H1 (cell line): ENCODE data around the gene EFEMP1. TPM values are rescaled to one million over a fixed set of nuclear protein-coding genes. Genes with fewer than 3 reads are reported as not detected.

Experiments
- CBX5 ChIP-seq: fragments of 300-800, 300-1000 bp; sonication (generic); IDR thresholded peaks from 2 replicates; pipeline ENCODE4 v1.7.1; 2016; ENCODE audit warnings: antibody characterized with exemption, low read length, low read depth
- POU5F1 ChIP-seq: IDR thresholded peaks from 2 replicates; pipeline ENCODE4 v1.6.1; 2011; ENCODE audit warnings: low read depth, mild to moderate bottlenecking, low read length, moderate library complexity
- SIX5 ChIP-seq: IDR thresholded peaks from 2 replicates; pipeline ENCODE4 v1.6.1; 2011; ENCODE audit warnings: mild to moderate bottlenecking, low read depth, low read length
- polyA plus RNA-seq, 7 experiments: library from polyadenylated mRNA; depleted of rRNA in 3 of 7; stranded (reverse) in 5 of 7; unstranded in 2 of 7; fragments of >200 nt in 5 of 7; fragments of 200-250 nt in 2 of 7; gene quantifications; 1 replicate in 5 of 7; 2 replicates in 1 of 7; 4 replicates in 1 of 7; pipeline versions ENCODE4 v1.2.1 to v1.2.3, GENCODE V29; 2011 to 2013; ENCODE audit warnings: missing spikeins in 2 of 7, mixed read lengths in 2 of 7
- total RNA-seq: library from RNA; stranded (reverse); fragmentation: NEBNext Ultra II Directional; extraction: Animal tissue kit (Norgen Biotek cat#: 25700); gene quantifications from 2 replicates; pipeline ENCODE4 v1.2.1, GENCODE V29; 2021

EFEMP1 gene
- total and polyA plus RNA-seq, 2 of the 8 experiments (the other 6 are each of a cell fraction or from before 2014, with no cell fraction given): 15.5 to 19.7 TPM

DNA sequence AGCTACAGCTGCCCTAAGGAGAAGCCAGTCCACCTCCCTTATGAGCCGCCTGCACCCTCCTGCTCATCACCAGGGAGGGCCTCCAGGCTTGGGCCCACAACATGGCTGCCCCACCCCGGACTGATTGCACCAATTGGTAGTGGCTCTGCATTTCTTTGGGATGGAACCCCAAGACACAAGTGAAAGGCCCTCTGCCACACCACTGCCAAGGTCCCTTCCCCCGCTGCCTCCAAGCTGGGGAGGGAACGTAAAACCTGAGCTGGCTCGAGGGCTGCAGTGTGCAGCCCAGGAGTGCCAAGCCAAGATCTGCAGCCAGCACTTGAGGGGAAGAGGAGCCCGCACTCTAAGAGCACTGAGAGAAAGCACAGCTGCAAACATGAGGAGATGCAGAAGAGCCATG is 97.3 kb downstream of the EFEMP1 start (continued):
- TF ChIP-seq SIX5 (no peak), CBX5 (no peak), POU5F1 (no peak)
- TF ChIP-seq, all 59 proteins: peak for 0
